Measurements from ENCODE around the gene ETV1.

Gene ETV1

GRCh38 chr7:13989126-13989948, at the start of gene ETV1:
Gene ETV1, minus strand, starts transcription at chr7:13989666. Its CDS starts 614 bp downstream, at chr7:13989052.
- in situ Hi-C loops (cut with MboI; ENCODE audit: low sequenced_read_pairs) = no loop called here
- Histone ChIP-seq H3K9me3 (no peaks in the 10 kb centered on the region), H3K27me3 (ENCODE audit: low read depth) (no peaks in the 10 kb centered on the region), H3K36me3 (replicated peaks) (no peaks in the 10 kb centered on the region), H3K4me3 (peak within 1 kb of the TSS; percentile 39), H3K4me1 (peaks cover 27% of the 10 kb centered on the region)
- peak; percentile 76 to 78 for DNase-seq (ENCODE audit: low spot score in 2 of 2)

DNA sequence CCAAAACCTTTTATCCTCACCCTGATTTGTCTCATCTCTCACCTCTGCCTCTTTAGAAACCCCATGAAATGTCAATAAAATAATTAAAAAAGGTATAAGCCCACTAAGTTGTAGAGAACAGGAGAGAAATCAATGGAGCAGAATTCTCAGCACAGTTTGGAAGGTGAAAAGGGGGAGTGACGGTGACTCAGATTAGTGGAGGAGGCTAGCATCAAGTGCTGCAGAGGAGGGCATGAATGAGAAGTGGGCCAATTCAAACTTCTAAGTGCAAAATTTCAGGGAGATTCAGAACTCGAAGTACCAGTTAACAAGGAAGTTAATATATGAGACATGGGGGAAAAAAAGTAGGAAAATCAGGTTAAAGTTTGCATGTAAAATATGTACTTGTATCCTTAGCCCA, 34.9 kb upstream of the ETV1 start:
- in situ Hi-C loops (cut with MboI; ENCODE audit: low sequenced_read_pairs) = no loop called here
- H3K9me3 ChIP-seq = no peaks in the 10 kb centered on the region

DNA sequence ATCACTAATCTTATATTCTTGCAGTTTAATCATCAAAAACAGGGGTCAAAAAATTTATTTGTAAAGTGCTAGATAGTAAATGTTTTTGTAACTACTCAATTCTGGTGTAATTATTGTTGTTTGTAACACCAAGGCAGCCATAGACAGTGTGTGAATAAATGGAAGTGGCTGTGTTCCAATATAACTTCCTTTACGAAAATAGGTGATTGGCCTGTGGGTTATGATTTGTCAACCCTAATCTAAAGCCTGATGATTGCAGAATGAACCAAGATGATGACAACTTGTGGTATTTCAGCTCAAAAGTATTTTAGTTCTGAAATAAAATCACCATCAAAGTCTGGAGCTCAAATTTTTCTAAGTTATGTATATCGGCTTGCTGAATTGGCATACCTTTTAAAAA, 34.4 kb upstream of the ETV1 start:
- in situ Hi-C loops (cut with MboI; ENCODE audit: low sequenced_read_pairs) = no loop called here

More for the DNA sequence above, 34.9 kb upstream of the ETV1 start:
- Histone ChIP-seq H3K4me3 (no peak overlapping the region), H3K4me1 (no peaks in the 10 kb centered on the region), H3K36me3 (replicated peaks) (no peaks in the 10 kb centered on the region), H3K27me3 (ENCODE audit: low read depth) (no peaks in the 10 kb centered on the region)
- DNase-seq (ENCODE audit: low spot score in 2 of 2) = no peak

GRCh38 chr7:14023342-14023741, 33.9 kb upstream of the ETV1 start:
- in situ Hi-C loops (cut with MboI; ENCODE audit: low sequenced_read_pairs) = no loop called here
- Histone ChIP-seq H3K4me1 (no peaks in the 10 kb centered on the region), H3K27me3 (ENCODE audit: low read depth) (no peaks in the 10 kb centered on the region), H3K9me3 (no peaks in the 10 kb centered on the region), H3K36me3 (replicated peaks) (no peaks in the 10 kb centered on the region), H3K4me3 (no peak overlapping the region)
- DNase-seq (ENCODE audit: low spot score in 2 of 2) = no peak

More for the DNA sequence above, 34.4 kb upstream of the ETV1 start:
- Histone ChIP-seq H3K9me3 (no peaks in the 10 kb centered on the region), H3K27me3 (ENCODE audit: low read depth) (no peaks in the 10 kb centered on the region), H3K4me1 (no peaks in the 10 kb centered on the region), H3K36me3 (replicated peaks) (no peaks in the 10 kb centered on the region), H3K4me3 (no peak overlapping the region)
- no peak for DNase-seq (ENCODE audit: low spot score in 2 of 2)

- no peak for DNase-seq (ENCODE audit: low spot score in 2 of 2)
- in situ Hi-C loops (cut with MboI; ENCODE audit: low sequenced_read_pairs) = no loop called here
- H3K27me3 ChIP-seq (ENCODE audit: low read depth) = no peaks in the 10 kb centered on the region
Observed at GRCh38 chr7:14021069-14021468, 31.6 kb upstream of the ETV1 start.

DNA sequence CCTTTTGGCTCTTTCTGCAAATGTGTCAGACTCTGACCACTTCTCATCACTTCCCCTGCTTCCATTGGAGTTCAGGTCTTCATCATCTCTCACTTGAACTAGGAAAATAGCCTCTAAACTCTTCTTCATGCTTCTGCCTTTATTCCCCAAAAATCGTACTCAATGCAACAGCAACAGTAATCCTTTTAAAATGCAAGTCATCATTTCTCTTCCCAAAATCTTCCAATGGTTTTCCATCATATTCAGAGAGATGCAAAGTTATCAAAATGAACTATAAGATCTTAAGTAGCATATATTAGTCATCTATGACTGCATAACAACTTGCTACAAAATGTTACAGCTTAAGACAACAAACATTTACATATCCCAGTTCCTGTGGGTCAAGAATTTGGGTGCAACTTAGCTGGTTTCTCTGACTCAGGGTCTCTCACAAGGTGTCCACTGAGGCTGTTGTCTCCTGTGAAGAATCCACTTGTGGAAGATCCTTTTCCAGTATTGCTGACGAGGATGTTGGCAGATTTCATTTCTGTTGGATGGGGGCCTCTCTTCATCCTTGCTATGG, 31.0 kb upstream of the ETV1 start:
- in situ Hi-C loops (cut with MboI; ENCODE audit: low sequenced_read_pairs) = no loop called here
- no peak for DNase-seq (ENCODE audit: low spot score in 2 of 2)
- Histone ChIP-seq H3K27me3 (ENCODE audit: low read depth) (no peaks in the 10 kb centered on the region), H3K9me3 (no peaks in the 10 kb centered on the region), H3K36me3 (replicated peaks) (no peaks in the 10 kb centered on the region), H3K4me3 (no peak overlapping the region), H3K4me1 (no peaks in the 10 kb centered on the region)

More at GRCh38 chr7:14021069-14021468, 31.6 kb upstream of the ETV1 start:
- no peak overlapping the region for H3K4me3 ChIP-seq
- no peaks in the 10 kb centered on the region for H3K36me3 ChIP-seq (replicated peaks)
- no peaks in the 10 kb centered on the region for H3K4me1 ChIP-seq
- H3K9me3 ChIP-seq = no peaks in the 10 kb centered on the region

DNA sequence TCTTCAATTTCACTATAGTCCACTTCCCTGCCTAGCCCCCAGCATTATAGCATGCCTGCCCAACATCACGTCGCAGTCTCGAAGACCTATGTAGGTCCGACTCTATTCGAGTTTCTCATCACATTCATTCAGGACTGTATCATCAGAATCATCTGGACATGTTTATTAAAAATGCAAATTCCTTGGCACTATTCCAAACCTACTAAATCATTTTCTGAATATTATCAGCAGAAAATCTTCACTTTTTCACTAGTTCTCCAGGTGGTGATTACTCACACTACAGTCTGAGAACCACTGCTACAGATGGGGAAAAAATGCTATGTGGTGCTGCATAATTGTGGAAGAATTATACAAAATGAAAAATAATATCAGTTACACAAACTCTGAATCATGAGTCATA, 29.3 kb upstream of the ETV1 start:
- no peak overlapping the region for H3K4me3 ChIP-seq
- no peaks in the 10 kb centered on the region for H3K36me3 ChIP-seq (replicated peaks)
- in situ Hi-C loops (cut with MboI; ENCODE audit: low sequenced_read_pairs) = no loop called here
- H3K4me1 ChIP-seq = no peaks in the 10 kb centered on the region
- H3K27me3 ChIP-seq (ENCODE audit: low read depth) = no peaks in the 10 kb centered on the region
- DNase-seq (ENCODE audit: low spot score in 2 of 2) = no peak
- H3K9me3 ChIP-seq = no peaks in the 10 kb centered on the region

GRCh38 chr7:14016950-14017349, 27.5 kb upstream of the ETV1 start:
- H3K4me3 ChIP-seq = no peak overlapping the region
- in situ Hi-C loops (cut with MboI; ENCODE audit: low sequenced_read_pairs) = no loop called here
- H3K9me3 ChIP-seq = no peaks in the 10 kb centered on the region
- no peaks in the 10 kb centered on the region for H3K4me1 ChIP-seq
- no peaks in the 10 kb centered on the region for H3K36me3 ChIP-seq (replicated peaks)
- no peak for DNase-seq (ENCODE audit: low spot score in 2 of 2)
- H3K27me3 ChIP-seq (ENCODE audit: low read depth) = no peaks in the 10 kb centered on the region

DNA sequence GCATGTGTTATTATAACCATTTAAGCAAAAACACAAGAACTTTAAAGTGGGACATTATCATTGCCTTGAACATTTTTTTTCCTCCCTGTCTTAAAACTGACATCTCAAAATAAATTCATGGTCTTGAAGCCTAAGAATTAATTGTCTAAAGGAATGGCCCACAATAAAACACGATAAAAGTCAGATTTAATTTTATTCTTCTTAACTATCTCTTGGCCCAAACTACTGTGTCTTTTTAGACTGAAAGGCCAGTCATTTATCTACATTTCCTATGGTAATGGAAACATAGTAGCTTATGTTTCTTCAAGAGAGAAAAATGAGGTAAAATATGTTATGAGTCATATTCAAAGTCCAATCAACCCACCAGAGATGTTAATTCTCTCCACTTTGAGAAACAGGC, 24.4 kb upstream of the ETV1 start:
- Histone ChIP-seq H3K9me3 (no peaks in the 10 kb centered on the region), H3K27me3 (ENCODE audit: low read depth) (no peaks in the 10 kb centered on the region), H3K36me3 (replicated peaks) (no peaks in the 10 kb centered on the region), H3K4me3 (no peak overlapping the region), H3K4me1 (no peaks in the 10 kb centered on the region)
- no peak for DNase-seq (ENCODE audit: low spot score in 2 of 2)
- in situ Hi-C loops (cut with MboI; ENCODE audit: low sequenced_read_pairs) = no loop called here

DNA sequence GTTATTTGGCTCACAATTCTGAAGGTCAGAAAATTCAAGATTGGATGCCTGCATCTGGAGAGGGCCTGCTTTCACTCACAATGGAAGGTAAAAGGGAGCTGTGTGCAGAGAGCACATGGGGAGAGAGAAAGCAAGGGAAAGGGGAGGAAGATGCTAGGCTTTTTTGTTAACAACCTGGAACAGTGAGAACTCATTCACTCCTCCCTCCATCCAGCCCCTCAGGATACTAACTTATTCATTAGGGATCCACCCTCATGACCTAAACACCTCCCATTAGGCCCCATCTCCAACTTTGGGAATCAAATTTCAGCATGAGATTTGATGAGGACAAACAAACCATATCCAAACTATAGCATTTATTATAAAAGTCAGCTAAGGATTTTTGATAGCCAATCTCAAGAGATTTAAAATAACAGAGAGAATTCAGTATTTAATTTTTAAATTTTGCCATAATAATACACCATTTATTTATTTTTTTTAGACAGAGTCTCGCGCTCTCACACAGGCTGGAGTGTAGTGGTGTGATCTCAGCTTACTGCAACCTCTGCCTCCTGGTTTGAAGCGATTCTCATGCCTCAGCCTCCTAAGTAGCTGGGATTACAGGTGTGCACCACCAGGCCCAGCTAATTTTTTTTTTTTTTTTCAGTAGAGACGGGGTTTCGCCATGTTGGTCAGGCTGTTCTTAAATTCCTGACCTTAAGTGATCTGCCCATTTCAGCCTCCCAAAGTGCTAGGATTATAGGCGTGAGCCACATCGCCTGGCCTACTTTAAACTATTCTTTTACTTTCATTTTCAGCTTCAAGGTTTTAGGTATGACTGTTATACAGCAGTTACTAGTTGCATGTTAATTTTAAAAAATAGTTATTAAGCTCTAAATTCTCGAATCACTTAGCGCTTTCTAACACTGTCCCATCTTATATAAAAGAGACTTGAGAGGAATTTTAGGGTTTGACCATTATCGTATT, 20.3 kb upstream of the ETV1 start:
- Histone ChIP-seq H3K4me1 (no peaks in the 10 kb centered on the region), H3K9me3 (no peaks in the 10 kb centered on the region), H3K4me3 (no peak overlapping the region), H3K36me3 (replicated peaks) (no peaks in the 10 kb centered on the region), H3K27me3 (ENCODE audit: low read depth) (no peaks in the 10 kb centered on the region; the same call in 1 of the 2 replicates)
- in situ Hi-C loops (cut with MboI; ENCODE audit: low sequenced_read_pairs) = no loop called here
- DNase-seq (ENCODE audit: low spot score in 2 of 2) = no peak

DNA sequence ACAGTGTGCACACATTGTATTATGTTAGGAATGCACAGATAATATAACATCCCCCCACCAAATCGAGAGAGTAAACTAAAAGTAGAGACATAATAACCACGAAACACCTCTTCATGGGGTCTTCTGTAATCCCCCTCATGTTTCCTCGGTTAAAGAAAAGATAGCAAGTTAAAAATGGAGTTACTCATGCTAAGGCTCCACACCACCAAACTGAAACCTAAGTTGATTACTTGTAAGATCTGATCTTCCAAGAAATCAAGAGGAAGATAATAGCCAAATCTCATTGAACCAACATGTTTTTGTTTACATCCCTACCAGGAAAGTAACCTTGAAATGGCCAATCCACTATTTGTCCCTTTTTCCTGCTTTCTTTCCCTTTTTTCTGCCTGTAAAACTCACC, 11.7 kb upstream of the ETV1 start:
- Histone ChIP-seq H3K4me3 (no peak overlapping the region), H3K9me3 (no peaks in the 10 kb centered on the region), H3K27me3 (ENCODE audit: low read depth) (no peaks in the 10 kb centered on the region; the same call in 1 of the 2 replicates), H3K36me3 (replicated peaks) (no peaks in the 10 kb centered on the region), H3K4me1 (peaks cover 6% of the 10 kb centered on the region; the same call in 1 of the 2 replicates)
- no peak for DNase-seq (ENCODE audit: low spot score in 2 of 2)
- in situ Hi-C loops (cut with MboI; ENCODE audit: low sequenced_read_pairs) = no loop called here

DNA sequence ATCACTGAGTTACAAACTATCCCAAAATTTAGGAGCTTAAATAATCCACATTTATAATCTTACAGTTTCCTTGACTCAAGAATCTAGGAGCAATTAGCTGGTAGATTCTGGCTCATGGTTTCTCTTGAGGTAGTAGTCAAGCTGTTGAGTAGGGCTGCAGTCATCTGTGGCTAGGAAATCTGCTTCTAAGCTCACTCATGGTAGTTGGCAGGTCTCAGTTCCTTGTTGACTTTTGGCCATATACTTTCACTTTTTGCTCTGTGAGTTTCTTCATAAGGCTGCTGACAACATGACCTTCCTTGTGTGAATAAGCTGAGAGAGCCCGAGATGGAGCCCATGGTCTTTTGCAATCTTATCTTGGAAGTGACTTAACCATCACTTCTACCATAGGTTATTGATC, 10.8 kb upstream of the ETV1 start:
- in situ Hi-C loops (cut with MboI; ENCODE audit: low sequenced_read_pairs) = no loop called here

GRCh38 chr7:13998866-13999265, 9.4 kb upstream of the ETV1 start:
- Histone ChIP-seq H3K4me1 (peaks cover 6% of the 10 kb centered on the region; the same call in 1 of the 2 replicates), H3K36me3 (replicated peaks) (no peaks in the 10 kb centered on the region), H3K27me3 (ENCODE audit: low read depth) (no peaks in the 10 kb centered on the region), H3K9me3 (no peaks in the 10 kb centered on the region), H3K4me3 (no peak overlapping the region)
- DNase-seq (ENCODE audit: low spot score in 2 of 2) = no peak
- in situ Hi-C loops (cut with MboI; ENCODE audit: low sequenced_read_pairs) = no loop called here

More for the DNA sequence above, 10.8 kb upstream of the ETV1 start:
- Histone ChIP-seq H3K4me1 (peaks cover 6% of the 10 kb centered on the region; the same call in 1 of the 2 replicates), H3K4me3 (no peak overlapping the region), H3K9me3 (no peaks in the 10 kb centered on the region), H3K36me3 (replicated peaks) (no peaks in the 10 kb centered on the region), H3K27me3 (ENCODE audit: low read depth) (no peaks in the 10 kb centered on the region)
- DNase-seq (ENCODE audit: low spot score in 2 of 2) = no peak

Measured in HAP-1 (cell line).